A172 (cell line): Measurements from ENCODE around the gene ADD1. TPM values are rescaled to one million over a fixed set of nuclear protein-coding genes. Genes with fewer than 3 reads are reported as not detected.
"Not testable (repeated sequence)": the region's sequence is repeated elsewhere in the genome, so short reads cannot be mapped to it uniquely, and the experiment has no call there.

Source experiments
- DNase-seq: peaks from one replicate; pipeline ENCODE4 v3.0.0-alpha.2; 2015; ENCODE audit warnings: low spot score
- total RNA-seq: library from RNA; depleted of rRNA; stranded (reverse); fragments of >200 nt; shearing (Covaris generic); gene quantifications from 2 replicates; pipeline ENCODE4 v1.2.3, GENCODE V29; 2014

The ADD1 gene
- total RNA-seq, 1 experiment from 2014 or later, result 199 TPM

DNA sequence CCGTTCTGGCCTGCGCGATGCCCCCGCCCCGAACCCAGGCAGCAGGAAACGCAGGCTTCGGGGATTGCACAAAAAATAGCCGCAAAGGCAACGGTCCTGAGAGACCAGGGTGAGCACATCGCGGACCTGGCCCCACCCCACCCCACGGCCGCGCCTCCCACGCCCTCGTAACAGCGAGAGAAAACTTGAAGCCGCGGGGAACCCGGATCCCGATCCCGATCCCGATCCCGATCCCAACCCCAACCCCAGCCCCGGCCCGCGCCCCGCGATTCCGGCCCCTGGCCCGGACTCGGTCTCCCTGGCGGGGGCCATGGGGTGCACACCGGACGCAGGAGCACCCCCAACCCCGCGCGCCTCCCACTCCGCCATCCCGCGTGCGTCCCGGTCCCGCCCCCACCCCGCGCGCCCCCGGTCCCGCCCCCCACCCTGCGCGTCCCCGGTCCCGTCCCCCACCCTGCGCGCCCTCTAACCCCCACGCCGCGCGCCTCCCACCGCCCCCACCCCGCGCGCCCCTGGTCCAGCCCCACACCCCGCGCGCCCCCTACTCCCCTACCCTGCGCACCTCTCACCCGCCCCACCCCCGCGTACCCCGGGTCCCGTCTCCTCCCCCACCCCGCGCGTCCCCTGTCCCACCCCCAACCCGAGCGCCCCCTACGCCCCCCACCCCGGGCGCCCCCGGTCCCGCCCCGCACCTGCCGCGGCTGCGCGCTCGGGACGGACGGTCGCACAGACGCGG is 90.6 kb downstream of the ADD1 start:
- no peak for DNase-seq

DNA sequence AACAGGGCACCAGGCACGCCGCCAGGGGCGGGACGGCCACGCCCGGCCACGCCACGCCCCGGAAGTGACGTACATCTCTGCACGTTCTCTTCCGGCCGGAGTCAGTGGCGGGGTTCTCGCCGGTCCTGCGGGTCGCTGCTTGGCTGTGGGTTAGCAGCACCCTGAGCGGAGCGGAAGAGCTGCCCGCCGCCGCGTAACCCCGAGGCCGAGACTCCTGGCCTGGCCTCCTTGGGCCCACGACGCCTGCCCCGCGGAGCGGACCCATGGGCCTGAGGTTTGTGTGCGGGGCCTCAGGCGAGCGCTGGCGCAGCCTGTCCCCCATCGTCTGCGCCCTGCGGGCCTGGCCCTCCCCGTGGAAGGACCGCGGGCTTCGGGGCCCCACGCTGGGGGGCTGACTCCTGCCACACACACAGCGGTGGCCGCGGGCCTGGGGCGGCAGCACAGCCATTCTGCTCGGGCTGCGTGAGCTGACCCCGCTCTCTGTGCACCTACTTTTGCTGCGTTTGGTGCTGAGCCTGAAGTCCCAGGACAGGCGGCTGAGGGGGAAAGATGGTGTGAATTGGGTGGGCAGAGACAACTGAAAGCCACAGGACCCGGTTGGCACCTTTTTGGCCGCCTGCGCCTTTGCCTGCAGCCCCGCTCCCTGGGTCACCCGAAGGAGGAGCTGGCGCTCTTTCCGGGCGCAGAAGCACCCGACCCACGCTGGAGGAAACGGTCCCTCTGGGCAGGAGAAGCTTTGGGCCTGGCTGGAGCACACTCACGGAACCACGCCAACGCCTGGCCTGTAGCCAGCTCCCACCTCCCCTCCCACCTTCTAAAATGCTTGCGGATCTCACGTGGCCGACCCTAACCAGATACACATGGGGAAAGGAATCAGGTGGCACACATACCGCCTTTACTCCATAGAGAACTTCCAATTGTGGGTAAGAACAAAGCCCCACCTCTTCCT is 91.4 kb downstream of the ADD1 start:
- DNase-seq, result peak; percentile 82

DNA sequence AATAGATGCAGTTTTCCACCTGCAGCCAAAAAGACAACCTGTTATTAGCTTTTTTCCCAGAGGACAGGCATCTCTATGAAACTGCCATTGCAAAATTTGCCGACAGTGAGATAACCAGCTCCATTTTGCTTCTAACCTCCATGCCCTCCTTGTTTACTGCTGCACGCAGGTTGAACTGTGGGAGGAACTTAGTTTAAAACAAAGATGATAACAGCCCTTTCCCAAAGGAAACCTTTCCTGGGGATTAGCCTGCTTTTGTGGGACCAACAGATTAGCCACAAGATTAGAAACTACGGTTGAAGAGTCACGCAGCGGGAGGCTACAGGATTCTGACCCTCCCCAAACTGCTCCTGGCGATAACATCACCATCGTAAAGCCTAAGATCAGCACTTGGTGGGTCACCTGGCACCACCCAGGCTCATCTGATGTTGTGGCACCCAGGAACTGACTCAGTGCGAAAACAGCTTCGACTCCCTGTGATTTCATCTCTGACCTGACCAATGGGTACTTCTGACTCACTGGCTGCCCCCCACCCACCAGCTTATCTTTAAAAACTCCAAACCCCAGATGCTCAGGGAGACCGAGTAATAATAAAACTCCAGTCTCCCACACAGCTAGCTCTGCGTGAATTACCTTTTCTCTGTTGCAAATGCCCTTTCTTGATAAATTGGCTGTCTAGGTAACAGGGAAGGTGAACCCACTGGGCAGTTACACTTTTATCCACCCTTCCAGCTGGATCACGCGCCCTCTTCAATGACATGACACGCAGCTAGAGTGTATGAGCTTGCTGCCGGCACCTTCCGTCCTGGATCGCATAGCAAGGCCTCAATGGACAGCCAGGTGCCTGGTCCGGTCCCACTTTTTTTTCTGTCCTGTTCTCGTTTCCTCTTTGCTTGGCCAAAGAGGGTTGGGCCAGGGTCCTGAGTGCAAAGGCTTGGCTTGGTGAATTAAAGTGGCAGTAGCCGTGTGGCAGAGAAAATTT is 92.4 kb downstream of the ADD1 start:
- DNase-seq, result peak; percentile 99

DNA sequence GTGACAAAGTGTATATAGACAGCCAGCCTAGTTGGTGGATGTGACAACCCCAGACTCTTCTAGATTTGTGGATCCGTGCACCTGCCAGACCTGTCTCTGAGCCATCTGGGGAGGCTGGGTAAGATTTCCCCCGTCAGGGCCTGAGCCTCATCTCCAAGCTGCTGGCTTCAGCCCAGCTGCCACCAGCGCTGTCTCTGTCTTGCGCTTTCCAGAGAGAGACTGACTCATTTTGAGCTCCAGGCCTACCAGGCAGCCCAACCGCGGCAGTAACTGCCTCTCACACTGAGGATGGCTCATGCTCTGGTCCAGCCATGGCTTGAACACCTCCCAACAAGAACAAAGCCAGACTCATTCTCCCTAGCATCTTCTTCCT is 93.1 kb downstream of the ADD1 start:
- DNase-seq, result peak; percentile 84

DNA sequence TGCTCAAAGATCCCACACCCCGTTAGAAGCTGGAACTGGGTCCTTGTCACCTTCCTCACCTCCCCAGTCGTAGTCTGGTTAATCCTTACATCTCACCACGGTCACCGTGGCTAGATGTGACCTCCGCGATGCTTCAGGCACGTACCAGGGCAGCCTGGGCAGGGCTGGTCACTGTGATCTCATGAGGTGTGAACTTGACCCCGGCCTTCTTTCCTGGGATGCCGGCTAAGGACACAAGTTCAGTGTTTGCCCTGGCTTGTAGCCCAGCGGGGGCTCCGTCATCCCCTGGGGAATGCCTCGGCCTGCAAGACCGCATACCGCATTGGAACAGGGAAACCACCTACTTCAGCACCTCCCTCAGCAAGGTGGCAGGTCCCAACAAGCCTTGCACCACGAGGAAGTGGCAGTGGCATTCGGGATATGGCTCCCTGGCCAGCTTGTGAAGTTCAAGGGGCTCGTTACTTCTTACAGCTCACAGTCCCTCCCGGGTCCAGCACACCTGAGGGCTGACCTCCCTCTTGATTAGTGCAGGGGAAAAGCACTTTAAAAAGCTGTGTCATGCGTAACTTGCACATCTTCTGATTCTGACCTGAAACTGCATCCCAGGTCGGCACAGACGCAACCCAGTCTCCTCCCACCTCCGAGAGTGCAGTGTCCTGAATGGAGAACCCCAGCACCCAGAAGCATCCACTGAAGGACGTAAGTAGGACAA is 93.7 kb downstream of the ADD1 start:
- peak; percentile 93 for DNase-seq

DNA sequence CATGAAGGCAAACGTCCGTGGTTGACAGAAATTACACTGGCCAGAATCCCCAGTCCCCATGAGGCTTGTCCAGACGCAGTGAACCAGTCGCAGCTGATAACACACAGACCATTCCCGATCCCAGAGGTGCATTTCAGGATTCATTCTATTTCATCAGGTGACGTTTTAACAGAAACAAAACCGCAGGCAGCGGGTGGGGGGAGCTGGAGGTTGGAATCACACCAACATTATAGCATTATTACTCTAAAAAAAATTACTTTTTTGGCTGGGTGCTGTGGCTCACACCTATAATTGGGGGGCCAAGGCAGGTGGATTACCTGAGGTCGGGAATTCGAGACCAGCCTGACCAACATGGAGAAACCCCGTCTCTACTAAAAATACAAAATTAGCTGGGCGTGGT is 94.3 kb downstream of the ADD1 start:
- no peak for DNase-seq

DNA sequence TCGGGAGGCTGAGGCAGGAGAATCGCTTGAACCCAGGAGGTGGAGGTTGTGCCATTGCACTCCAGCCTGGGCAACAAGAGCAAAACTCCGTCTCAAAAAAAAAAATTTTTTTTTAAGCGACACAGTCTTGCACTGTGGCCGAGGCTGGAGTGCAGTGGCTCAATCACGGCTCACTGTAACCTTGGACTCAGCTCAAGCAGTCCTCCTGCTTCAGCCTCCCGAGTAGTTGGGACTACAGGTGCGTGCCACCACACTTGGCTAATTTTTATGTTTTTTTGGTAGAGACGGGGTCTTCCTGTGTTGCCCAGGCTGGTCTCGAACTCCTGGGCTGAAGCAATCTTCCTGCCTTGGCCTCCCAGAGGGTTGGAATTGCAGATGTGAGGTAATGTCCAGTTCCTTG is 94.8 kb downstream of the ADD1 start:
- DNase-seq, result not testable (repeated sequence)

DNA sequence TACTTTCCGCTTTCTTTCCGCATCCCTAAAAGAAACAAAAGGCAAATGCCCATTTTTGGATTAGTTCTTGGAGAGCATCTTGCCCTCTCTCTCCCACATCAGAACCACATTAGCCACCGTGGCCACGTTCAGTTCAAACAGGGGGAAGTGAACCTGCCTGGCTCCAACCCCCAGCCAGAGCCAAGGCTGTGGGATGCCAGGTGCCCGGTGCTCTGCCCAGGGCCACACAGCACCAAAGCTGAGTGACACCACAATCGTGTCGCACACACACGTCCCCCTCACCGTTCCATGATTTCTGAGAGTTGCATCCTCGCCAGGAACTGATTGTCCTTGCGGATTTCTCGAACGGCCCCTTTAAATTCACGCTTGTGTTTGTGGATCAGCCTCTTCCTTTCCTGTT is 95.3 kb downstream of the ADD1 start:
- no peak for DNase-seq

DNA sequence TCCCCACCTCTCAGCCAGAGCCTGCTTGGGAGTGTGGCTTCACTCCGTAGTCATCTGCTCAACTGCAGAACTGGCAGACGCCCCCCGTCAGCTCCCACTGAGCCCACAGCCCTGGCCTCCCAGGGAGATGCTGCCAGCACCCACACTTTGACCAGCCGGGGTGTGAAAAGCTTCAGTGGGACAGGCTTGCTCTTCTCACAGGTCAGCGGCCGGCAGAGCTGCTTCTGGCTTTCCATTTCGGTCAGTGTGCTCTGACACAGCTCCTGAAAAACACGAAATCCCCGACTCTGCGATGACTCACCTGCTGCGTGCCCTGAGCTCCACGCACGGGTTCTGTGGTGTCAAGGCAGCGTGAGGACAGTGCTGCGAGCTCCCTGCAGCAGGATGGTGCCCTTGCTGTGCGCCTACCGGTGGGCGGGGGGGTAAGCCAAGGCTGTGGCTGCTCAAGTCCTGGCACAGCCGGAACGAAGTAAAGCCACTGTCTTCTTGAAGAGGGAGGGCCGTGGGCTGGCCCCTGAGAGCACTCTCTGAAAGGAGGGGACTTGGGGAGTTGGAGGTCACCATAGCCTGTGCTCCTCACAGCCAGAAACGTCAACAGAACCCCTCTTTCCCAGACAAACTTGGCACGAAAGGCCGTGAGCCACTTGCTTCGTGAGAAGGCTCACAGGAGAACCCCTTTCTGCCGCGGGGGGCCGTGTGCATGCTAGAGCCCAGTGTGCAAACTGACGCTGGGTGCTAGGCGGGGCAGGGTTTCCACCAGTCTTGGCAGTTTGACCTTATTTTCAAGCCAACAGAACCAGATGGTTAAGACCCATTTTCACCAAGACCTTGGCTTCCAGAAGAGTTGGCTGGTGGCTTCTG is 96.0 kb downstream of the ADD1 start:
- DNase-seq, result no peak

DNA sequence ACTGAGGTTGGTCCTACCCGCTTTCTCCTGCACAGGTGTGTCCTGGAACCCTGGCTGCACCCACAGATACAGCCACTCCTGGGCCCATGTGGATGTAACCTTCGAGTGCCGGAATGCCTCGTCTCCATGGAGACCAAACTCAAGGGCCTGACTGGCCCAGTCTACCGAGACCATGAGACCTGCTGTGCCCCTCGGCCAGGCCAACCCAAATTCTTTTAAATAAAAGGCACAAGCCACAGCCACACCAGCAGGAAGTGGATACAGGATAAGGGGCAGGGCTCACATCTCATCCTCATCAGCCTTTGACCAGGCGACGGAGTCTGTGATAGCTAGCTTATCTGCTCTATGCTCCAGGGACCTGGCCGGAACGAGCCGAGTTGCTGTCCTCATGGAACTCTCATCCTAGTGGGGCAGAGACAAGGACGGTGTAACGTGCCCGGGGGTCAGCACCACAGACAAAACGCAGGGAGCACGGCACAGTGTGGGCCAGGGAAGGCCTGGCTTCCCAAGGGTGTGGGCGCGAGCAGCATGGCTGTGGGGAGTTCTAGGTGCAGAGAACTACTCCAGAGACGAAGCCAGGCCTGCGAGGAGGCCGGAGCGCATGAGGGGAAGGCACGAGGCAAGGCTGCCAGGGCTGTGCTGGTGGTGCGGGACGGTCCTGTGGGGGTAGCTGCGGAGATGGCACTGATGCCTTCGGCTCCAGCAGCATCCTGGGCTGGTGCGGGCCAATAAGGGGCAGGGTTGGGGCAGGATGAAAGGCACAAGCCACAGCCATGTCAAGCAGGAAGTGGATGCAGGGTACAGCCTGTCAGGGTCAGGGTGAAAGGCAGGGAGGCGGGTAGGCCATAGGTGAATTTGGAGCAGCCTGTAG is 96.9 kb downstream of the ADD1 start:
- no peak for DNase-seq

DNA sequence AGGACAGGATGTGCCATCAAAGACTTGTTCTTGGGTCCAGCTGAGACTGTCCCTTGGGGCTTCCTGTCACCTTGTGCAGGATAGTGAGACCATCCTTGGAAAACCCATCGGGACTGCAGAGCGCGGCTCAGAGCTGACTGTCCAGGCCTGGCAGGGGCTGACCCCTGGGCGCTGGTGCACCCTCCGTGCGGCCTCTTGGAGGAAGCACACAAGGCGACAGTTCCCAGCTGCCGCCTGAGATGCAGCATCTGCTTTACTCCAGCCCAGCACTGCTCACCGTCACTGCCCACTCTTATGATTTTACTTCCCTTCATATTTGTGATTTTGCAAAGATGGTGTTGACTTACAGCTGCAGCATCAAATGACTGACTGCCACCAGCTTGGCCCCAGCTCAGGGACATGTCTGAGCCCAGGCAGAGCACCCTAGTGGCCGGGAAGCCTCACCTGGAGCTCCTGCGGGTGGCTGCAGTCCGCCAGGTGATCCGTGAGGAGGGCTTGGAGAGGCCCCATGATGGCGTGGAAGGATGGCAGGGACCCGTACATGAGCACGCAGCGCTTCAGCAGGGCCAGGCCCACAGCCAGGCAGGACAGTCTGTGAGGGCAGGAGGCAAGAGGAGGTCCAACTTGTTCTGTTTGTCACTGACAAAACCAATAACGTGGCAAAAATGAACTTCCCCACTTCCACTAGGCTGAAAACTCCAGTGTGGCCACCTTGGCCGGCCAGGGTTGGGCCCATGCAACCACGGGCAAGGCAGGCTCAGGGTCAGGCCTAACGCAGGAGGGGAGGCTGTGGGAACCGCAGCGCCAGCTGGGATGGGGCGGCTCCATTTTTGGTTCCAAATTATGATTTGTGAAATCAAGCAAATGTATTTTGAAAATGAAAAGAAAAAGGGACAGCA is 97.7 kb downstream of the ADD1 start:
- no peak for DNase-seq

DNA sequence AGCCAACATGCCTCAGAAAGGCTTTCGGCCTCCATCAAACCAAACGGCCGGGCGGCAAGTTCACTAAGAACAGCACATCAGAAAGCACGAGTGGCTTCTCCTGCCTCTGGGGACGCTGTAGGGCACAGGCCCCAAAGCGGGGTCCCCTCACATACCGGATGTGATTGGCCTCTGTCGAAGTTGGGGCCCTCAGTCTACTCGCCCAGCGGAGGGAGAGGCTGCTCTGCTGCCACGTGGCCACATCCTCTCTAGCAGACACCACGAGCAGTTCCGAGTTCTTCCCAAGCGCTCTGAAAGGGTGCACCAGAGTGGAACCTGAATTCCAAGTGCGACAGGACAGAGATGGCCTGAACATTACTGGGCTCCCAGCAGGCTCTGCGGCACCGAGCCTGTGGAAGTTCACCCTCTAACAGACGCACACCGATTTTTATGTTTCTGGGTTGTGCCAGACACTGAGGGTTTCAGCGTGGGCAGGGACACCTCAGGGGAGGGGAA is 98.4 kb downstream of the ADD1 start:
- DNase-seq, result no peak

DNA sequence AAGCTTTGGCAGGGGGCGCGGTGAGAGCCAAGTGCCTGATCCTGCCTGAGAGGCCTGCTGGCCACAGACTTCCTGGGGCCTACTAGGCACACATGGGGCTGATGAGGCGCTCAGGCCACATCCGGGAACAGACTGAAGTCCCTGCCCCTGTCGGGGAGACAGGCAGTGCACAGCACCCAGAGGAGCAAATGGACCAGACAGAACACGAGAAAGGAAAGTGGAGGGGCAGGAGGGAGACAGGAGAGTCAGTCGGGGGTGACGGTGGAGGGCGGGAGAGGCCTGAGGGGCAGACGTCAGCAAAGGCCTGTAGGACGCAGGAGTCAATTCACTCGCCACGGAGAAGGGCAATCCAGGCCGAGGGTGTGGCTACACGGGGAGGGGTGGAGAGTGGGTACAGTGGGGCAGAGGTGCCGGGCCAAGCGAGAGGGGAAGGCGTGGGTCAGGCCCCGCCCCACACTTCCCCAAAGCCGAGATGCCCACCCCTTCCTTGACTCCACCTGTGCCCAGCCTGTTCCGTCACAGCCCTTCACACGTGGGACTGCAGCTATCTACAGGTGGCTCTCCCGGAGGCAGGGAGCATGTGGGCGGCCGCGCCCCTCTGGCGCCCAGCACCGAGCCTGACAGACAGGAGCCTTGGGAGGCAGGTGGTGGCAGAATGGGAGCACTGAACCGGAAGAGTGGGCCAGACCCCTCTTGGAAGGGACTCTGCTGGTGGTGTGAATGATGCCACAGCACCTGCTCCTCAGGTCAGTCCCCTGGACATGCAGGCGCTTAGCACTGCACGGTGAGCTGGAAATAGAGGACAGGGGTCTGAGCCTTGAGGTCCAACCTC is 99.1 kb downstream of the ADD1 start:
- no peak for DNase-seq

DNA sequence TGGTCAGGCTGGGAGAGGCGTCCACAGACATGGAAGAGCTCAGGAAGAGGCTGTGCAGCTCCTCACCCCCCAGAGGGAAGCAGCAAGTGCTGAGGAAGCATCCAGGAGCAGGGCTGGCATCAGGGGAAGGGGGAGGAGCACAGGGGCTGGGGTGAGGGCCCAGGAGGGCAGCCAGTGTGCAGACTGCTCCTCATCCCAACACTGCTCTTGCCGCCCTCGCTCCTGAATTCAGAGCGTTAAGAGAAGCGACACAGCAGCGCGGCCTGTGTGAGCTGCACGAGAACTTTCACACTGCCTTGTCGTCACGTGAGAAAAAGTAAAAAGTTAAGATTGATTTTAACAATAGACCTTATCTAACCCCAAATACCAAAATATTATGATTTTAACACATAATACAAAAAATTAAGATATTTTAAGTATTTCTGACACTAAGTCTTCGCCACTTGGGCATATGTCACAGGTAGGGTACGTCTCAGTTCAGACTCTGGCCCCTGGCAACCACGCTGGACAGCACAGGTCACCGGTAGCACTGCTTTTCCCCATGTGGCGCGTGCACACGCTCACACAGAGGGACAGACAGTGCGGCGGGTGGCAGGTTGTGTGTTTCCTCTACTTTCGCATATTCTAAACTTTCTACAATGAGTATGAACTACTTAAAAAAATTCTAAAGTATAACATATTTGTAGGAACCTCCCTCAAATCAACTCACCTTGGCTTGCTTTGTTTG is 99.9 kb downstream of the ADD1 start:
- DNase-seq, result no peak

DNA sequence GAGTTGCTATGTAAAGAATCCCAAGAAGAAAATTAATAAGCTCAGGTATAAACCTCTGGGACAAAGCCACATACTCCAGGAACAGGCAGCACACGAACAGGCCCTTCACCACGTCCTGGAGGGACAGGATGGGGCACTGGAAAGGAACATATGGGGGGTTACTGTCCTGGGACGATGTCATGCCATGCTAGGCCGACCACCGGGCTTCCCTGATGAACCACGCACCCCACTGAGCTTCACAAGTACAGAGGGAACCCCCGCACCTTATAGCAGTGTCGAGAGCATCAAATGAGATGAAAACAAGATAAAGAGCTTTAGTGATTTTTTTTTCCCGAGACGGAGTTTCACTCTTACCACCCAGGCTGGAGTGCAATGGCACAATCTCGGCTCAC is 100.4 kb downstream of the ADD1 start:
- no peak for DNase-seq
